ENCODE data around the gene GGA3.

The GGA3 gene

DNA sequence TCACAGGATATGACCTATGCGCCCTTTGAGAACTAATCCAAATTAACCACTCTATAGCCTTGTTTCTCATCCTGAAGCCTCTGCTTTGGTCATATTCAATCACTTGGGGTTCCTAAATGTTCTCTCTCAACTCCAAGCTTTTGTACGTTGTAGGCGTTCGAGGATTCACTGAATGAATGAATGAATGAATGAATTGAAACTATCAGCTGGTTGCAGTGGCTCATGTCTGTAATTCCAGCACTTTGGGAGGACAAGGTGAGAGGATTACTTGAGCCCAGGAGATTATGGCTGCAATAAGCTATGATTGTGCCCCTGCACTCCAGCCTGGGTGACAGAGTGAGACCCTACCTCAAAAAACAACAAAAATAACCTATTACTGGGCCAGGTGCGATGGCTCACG lies 72.8 kb downstream of the GGA3 start:
- Histone ChIP-seq H3K9ac (ENCODE audit: low read length) (no peak overlapping the region), H4K20me1 (ENCODE audit: insufficient read depth, low read length) (no peaks in the 10 kb centered on the region), H3K4me1 (ENCODE audit: low read length) (0 out of 2 replicates have a peak, but pooled peaks cover 3% of the 10 kb centered on the region), H3K36me3 (replicated peaks; ENCODE audit: insufficient read depth, low read length) (no peaks in the 10 kb centered on the region), H3K27me3 (replicated peaks; ENCODE audit: insufficient read depth, low read length) (no peaks in the 10 kb centered on the region), H3K4me3 (ENCODE audit: low read length) (no peak overlapping the region), H3K9me2 (replicated peaks; ENCODE audit: insufficient read depth, low read length) (no peaks in the 10 kb centered on the region), H2AFZ (ENCODE audit: low read length) (no peak overlapping the region), H3F3A (ENCODE audit: insufficient read depth, low read length) (peaks cover 4% of the 10 kb centered on the region; the same call in 1 of the 2 replicates), H3K4me2 (ENCODE audit: low read depth, low read length) (no peak overlapping the region), H3K79me2 (ENCODE audit: low read length) (no peaks in the 10 kb centered on the region), H3K9me3 (replicated peaks; ENCODE audit: insufficient read depth, low read length) (no peaks in the 10 kb centered on the region), H3K27ac (ENCODE audit: low read length) (no peak overlapping the region; the same call in 1 of the 2 replicates)
- TF ChIP-seq, protein P1, sequence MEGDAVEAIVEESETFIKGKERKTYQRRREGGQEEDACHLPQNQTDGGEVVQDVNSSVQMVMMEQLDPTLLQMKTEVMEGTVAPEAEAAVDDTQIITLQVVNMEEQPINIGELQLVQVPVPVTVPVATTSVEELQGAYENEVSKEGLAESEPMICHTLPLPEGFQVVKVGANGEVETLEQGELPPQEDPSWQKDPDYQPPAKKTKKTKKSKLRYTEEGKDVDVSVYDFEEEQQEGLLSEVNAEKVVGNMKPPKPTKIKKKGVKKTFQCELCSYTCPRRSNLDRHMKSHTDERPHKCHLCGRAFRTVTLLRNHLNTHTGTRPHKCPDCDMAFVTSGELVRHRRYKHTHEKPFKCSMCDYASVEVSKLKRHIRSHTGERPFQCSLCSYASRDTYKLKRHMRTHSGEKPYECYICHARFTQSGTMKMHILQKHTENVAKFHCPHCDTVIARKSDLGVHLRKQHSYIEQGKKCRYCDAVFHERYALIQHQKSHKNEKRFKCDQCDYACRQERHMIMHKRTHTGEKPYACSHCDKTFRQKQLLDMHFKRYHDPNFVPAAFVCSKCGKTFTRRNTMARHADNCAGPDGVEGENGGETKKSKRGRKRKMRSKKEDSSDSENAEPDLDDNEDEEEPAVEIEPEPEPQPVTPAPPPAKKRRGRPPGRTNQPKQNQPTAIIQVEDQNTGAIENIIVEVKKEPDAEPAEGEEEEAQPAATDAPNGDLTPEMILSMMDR (IDR thresholded peaks at IDR 0.05; ENCODE audit: low read length) = no peak
- TF ChIP-seq EZH2 (optimal IDR thresholded peaks at IDR 0.05; ENCODE audit: low read depth, low read length) (no peak), EZH2phosphoT487 (IDR thresholded peaks at IDR 0.05; ENCODE audit: low read length) (no peak)
- DNase-seq = no peak

All from MM.1S (cell line).